HepG2 (cell line): ENCODE measurements around the gene SGF29. TPM values are rescaled to one million over a fixed set of nuclear protein-coding genes. Genes with fewer than 3 reads are reported as not detected.

Source experiments
- CBFB ChIP-seq: sonication (generic); formaldehyde crosslinking; IDR thresholded peaks from 2 replicates; pipeline ENCODE4 v1.4.0; 2020; ENCODE audit warnings: missing genetic modification reagents
- CBX1 ChIP-seq: IDR thresholded peaks from one replicate; pipeline ENCODE4 v1.6.1; 2016; ENCODE audit warnings: antibody characterized with exemption, low read depth
- CC2D1A ChIP-seq: sonication (generic); formaldehyde crosslinking; IDR thresholded peaks from 2 replicates; pipeline ENCODE4 v1.8.1; 2023; ENCODE audit warnings: mild to moderate bottlenecking, missing genetic modification reagents
- IKZF4 ChIP-seq: sonication (generic); formaldehyde crosslinking; IDR thresholded peaks from 2 replicates; pipeline ENCODE4 v1.5.1; 2020; ENCODE audit warnings: borderline replicate concordance, mild to moderate bottlenecking, low read depth, missing genetic modification reagents; ENCODE audit errors: not compliant biosample characterization
- MYNN ChIP-seq: sonication (generic); formaldehyde crosslinking; IDR thresholded peaks from 2 replicates; pipeline ENCODE4 v1.4.0; 2020; ENCODE audit warnings: mild to moderate bottlenecking, low read depth, missing genetic modification reagents
- NFYC ChIP-seq: IDR thresholded peaks from 2 replicates; pipeline ENCODE4 v1.6.1; 2016; ENCODE audit warnings: missing genetic modification reagents, missing compliant biosample characterization
- RFX3 ChIP-seq: IDR thresholded peaks from 2 replicates; pipeline ENCODE4 v1.6.1; 2016; ENCODE audit warnings: missing biosample characterization, missing genetic modification reagents
- SNAPC4 ChIP-seq: sonication (generic); formaldehyde crosslinking; IDR thresholded peaks from 2 replicates; pipeline ENCODE4 v1.4.0; 2020; ENCODE audit warnings: mild to moderate bottlenecking, missing genetic modification reagents
- TBL1XR1 ChIP-seq: fragments of 150-350 bp; IDR thresholded peaks from 2 replicates; pipeline ENCODE4 v1.6.1; 2014; ENCODE audit warnings: borderline replicate concordance, low read length; ENCODE audit not compliant: partially characterized antibody
- ZBTB34 ChIP-seq: sonication (generic); formaldehyde crosslinking; IDR thresholded peaks from 2 replicates; pipeline ENCODE4 v1.8.0; 2022; ENCODE audit warnings: mild to moderate bottlenecking, missing genetic modification reagents
- ZBTB7A ChIP-seq: sonication (generic); formaldehyde crosslinking; IDR thresholded peaks from 2 replicates; pipeline ENCODE4 v1.8.0; 2022; ENCODE audit warnings: mild to moderate bottlenecking, missing genetic modification reagents
- ZNF17 ChIP-seq: sonication (generic); formaldehyde crosslinking; IDR thresholded peaks from 2 replicates; pipeline ENCODE4 v1.5.0; 2020; ENCODE audit warnings: mild to moderate bottlenecking, missing genetic modification reagents
- ZNF232 ChIP-seq: sonication (generic); formaldehyde crosslinking; IDR thresholded peaks from 2 replicates; pipeline ENCODE4 v1.4.0; 2020; ENCODE audit warnings: missing genetic modification reagents, borderline replicate concordance
- ZNF414 ChIP-seq: sonication (generic); formaldehyde crosslinking; IDR thresholded peaks from 2 replicates; pipeline ENCODE4 v1.5.0; 2020; ENCODE audit warnings: missing genetic modification reagents
- ZNF577 ChIP-seq: sonication (generic); formaldehyde crosslinking; IDR thresholded peaks from 2 replicates; pipeline ENCODE4 v1.4.0; 2020; ENCODE audit warnings: mild to moderate bottlenecking, low read depth, missing genetic modification reagents, borderline replicate concordance
- ZNF839 ChIP-seq: sonication (generic); formaldehyde crosslinking; IDR thresholded peaks from 2 replicates; pipeline ENCODE4 v1.4.0; 2020; ENCODE audit warnings: missing genetic modification reagents, mild to moderate bottlenecking, borderline replicate concordance
- polyA plus RNA-seq, 8 experiments: library from polyadenylated mRNA; depleted of rRNA in 3 of 8; stranded (reverse) in 7 of 8; unstranded in 1 of 8; fragments of >200 nt; fragmentation: Illumina TruSeq in 4 of 8; extraction: Trizol in 4 of 8; gene quantifications; 2 replicates each; pipeline versions ENCODE4 v1.2.1 to v1.2.3, GENCODE V29; 2011 to 2016; ENCODE audit warnings: low read depth in 4 of 8, missing spikeins in 1 of 8, mixed read lengths in 1 of 8; ENCODE audit not compliant: insufficient read depth in 1 of 8
- total RNA-seq, 5 experiments: library from RNA; depleted of rRNA; stranded (reverse); fragments of >200 nt; fragmentation: Illumina TruSeq; extraction: Trizol; gene quantifications; 2 replicates each; pipeline ENCODE4 v1.2.3, GENCODE V29; 2016; ENCODE audit warnings: low read depth in 1 of 5
- TF ChIP-seq, protein P1 (sequence below): sonication (generic); formaldehyde crosslinking; IDR thresholded peaks from 2 replicates; pipeline ENCODE4 v1.5.0; 2020; ENCODE audit warnings: missing genetic modification reagents, mild to moderate bottlenecking, borderline replicate concordance
- TF ChIP-seq, protein P2 (sequence below): IDR thresholded peaks from 2 replicates; pipeline ENCODE4 v1.6.1; 2012; ENCODE audit warnings: inconsistent platforms
- TF ChIP-seq, protein P3 (sequence below): sonication (generic); formaldehyde crosslinking; IDR thresholded peaks from 2 replicates; pipeline ENCODE4 v1.8.1; 2023; ENCODE audit warnings: mild to moderate bottlenecking, missing genetic modification reagents

Gene SGF29
- total and polyA plus RNA-seq, 2 of the 13 experiments (the other 11 are each of a cell fraction or from before 2014, with no cell fraction given) = 5.0 to 29.4 TPM

DNA sequence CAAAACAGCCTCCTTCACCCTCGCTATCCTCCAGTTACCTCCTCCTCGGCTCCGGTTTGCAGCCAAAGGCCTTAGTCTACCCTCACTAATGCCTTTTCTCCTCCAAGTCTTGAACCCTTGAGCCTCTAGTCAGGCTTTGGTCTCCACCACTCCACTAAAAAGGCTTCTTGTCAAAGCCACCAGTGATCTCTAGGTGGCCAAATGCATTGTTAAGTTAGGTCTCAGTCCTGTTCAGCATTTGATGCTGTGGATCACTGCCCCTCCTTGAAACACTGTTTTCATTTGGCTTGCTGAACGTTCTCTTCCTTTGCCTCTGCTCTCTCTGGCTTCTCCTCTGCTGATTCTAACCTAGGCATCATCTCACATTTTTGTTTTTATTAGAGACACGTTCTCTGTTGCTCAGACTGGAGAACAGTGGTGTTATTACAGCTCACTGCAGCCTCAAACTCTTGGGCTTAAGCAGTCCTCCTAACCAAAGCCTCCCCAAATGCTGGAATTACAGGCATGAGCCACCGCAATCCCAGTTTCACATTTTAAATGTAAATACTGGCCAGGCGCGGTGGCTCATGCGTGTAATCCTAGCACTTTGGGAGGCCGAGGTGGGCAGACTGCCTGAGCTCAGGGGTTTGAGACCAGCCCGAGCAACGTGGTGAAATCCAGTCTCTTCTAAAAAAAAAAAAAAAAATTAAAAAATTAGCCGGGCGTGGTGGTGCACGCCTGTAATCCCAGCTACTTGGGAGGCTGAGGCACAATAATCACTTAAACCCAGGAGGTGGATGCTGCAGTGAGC is 1.1 kb downstream of the SGF29 start (continued):
- no peak for TF ChIP-seq MYNN
- no peak for TF ChIP-seq ZNF839 (CRISPR knock-in tag)
- TF ChIP-seq, protein P1, sequence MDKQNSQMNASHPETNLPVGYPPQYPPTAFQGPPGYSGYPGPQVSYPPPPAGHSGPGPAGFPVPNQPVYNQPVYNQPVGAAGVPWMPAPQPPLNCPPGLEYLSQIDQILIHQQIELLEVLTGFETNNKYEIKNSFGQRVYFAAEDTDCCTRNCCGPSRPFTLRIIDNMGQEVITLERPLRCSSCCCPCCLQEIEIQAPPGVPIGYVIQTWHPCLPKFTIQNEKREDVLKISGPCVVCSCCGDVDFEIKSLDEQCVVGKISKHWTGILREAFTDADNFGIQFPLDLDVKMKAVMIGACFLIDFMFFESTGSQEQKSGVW = no peak
- TF ChIP-seq RFX3 (CRISPR knock-in tag) = no peak
- TF ChIP-seq, protein P2, sequence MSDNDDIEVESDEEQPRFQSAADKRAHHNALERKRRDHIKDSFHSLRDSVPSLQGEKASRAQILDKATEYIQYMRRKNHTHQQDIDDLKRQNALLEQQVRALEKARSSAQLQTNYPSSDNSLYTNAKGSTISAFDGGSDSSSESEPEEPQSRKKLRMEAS = no peak
- no peak for TF ChIP-seq ZNF17 (CRISPR knock-in tag)
- no peak for TF ChIP-seq CBFB (CRISPR knock-in tag)
- TF ChIP-seq CBX1 = no peak
- no peak for TF ChIP-seq TBL1XR1
- TF ChIP-seq ZBTB7A = no peak
- no peak for TF ChIP-seq SNAPC4 (CRISPR knock-in tag)
- TF ChIP-seq CC2D1A = 0 out of 2 replicates have a peak, but pooled peaks have one; percentile 5
- no peak for TF ChIP-seq ZNF414 (CRISPR knock-in tag)
- TF ChIP-seq, protein P3, sequence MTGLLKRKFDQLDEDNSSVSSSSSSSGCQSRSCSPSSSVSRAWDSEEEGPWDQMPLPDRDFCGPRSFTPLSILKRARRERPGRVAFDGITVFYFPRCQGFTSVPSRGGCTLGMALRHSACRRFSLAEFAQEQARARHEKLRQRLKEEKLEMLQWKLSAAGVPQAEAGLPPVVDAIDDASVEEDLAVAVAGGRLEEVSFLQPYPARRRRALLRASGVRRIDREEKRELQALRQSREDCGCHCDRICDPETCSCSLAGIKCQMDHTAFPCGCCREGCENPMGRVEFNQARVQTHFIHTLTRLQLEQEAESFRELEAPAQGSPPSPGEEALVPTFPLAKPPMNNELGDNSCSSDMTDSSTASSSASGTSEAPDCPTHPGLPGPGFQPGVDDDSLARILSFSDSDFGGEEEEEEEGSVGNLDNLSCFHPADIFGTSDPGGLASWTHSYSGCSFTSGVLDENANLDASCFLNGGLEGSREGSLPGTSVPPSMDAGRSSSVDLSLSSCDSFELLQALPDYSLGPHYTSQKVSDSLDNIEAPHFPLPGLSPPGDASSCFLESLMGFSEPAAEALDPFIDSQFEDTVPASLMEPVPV (CRISPR knock-in tag) = no peak
- 0 out of 2 replicates have a peak, but pooled peaks have one; percentile 22 for TF ChIP-seq ZBTB34
- no peak for TF ChIP-seq ZNF577 (CRISPR knock-in tag)
- no peak for TF ChIP-seq IKZF4 (CRISPR knock-in tag)
- TF ChIP-seq ZNF232 (CRISPR knock-in tag) = no peak
- no peak for TF ChIP-seq NFYC (CRISPR knock-in tag)
